HG03457 (cell line): ENCODE measurements around the gene DLGAP4.

ENCODE experiments used
- ATAC-seq: cut with Tn5 transposase; IDR thresholded peaks from one replicate; pipeline ENCODE4 v1.9.1; 2021; ENCODE audit warnings: moderate number of reproducible peaks; ENCODE audit not compliant: unreplicated experiment

DLGAP4 gene

DNA sequence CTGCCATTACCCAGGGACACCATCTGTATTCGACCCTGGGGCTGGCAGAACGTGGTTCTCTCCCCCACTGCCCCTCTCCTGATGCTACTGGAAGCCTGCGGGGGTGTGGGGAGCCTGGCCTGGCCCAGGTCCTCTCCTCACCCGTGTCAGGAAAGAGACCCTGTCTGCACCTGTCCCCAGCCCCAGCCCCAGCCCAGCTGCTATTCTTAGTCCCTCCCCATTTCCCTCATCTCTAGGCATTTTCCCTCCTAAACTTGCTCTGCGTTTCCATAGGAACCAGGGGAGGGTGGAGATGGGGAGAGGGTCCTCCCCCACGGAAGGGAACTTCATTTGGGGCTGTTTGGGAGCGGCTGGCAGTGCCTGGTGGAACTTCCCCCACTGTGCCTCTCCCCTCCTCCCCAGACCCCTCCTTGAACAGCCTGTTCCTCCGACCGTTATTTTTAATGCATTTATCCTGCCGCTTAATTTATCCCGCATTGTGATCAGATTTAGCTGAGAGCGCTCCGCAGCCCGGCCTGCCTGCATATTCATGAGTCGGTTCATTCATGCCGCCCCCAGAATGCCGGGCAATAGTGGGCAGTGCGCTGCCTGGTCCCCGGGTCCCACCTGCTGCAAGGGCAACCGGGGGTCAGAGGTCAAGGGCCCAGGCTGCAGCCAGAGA lies 31.8 kb upstream of the DLGAP4 start:
- no peak for ATAC-seq

DNA sequence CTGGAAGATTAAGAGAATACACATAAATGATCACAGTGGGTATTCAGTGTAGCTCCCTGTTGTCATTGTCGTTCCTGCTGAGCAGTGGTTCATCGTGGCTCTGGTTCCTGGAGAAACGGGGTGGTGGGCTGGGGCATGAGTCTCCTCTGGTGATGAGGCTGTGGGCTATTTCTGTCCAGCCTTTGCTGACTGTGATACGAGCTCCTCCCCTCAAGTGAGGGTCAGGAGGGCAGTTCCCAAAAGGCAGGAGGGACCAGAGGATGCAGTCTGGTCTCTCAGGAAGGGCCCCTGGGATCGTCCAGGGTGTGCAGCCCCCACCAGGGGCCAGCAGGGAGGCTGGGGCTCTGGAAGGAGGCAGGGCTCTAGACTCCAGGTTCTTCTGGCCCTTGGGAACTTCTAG lies 31.1 kb upstream of the DLGAP4 start:
- no peak for ATAC-seq

DNA sequence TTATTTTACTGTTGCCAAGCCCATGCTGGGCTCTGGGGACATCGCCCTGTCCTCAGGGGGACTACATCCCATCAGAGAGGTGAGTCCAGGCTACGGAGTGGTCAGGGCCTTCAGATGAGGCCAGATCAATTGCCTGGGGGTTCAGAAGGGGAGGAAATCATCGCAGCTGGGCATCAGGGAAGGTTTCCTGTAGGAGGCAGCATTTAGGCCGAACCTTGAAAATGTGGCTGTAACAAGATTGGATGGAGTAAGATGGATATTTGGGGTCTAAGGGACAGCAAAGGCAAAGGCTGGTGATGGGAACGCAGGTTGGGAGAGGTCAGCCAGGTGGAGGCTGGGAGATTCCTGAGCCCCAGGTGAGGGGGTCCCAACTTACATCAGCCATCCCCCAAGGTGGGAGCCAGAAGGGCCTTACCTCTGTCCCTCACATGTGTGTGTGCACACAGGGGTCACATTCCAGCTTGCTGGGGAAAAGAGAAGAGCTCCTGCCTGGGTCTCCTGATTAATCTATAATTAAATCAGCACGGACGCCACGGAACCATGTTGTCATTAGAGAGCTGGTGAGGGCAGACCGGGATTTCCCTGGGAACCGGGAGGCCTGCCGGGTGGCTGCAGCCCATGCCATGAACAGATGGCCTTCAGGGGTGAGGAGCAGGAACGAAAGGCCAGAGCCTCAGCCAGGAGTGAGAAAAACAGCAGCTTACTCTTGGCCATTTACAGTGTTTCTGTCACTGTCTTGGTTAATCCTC lies 30.5 kb upstream of the DLGAP4 start:
- no peak for ATAC-seq

DNA sequence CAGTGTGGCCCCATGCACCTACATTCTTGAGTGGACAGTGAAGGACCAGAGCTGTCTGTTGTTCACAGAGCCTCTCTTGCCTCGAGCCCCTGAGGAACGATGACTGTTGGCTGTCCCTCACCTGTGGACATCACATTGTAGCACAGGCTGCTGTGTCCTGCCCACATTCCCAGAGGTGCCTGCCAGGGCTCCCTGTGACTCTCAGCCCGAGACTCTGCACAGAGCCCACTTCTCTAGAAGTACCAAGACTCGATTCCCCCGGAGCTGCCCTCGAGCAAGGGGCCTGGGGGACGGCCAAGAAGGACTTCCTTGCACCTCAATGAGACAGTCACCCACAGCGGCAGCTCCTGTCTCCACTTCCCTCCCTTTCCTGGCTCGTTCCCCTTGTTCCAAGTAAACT lies 28.6 kb upstream of the DLGAP4 start:
- ATAC-seq: no peak

DNA sequence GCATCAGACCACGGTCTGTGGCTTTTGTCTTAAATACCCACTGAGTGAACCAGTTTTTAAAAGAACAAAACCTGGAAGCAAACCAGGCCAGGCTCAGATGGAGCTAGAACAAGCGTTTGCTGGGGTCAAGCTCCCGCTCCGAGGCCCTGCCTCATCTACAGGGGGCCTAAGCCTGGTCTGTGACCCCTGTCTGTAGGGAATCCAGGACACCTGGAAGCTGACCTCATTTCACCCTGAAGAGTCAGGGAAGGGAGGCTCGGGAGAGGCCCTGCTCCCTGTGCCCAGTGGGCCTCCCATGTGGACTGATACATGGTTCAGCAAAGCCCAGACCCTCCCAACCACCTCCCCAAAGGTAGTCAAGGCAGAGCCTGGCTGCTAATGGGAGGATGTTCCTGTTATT lies 26.8 kb upstream of the DLGAP4 start:
- ATAC-seq: no peak

DNA sequence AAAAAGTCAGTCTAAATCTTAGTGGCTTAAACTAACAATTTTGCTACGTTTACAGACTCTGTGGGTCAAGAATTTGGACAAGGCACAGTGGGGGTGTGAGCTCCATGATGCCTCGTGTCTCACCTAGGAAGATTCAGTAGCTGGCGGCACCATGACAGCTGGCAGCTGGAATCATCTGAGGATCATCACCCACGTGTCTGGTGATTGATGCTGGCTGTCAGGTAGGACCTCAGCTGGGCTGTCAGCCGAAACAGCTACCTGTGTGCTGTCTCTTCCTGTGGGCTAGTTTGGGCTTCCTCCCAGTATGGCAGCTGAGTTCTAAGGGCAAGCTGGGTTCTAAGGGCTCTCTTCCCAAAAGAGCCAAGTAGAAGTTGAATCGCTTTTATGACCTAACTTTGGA lies 26.4 kb upstream of the DLGAP4 start:
- no peak for ATAC-seq

DNA sequence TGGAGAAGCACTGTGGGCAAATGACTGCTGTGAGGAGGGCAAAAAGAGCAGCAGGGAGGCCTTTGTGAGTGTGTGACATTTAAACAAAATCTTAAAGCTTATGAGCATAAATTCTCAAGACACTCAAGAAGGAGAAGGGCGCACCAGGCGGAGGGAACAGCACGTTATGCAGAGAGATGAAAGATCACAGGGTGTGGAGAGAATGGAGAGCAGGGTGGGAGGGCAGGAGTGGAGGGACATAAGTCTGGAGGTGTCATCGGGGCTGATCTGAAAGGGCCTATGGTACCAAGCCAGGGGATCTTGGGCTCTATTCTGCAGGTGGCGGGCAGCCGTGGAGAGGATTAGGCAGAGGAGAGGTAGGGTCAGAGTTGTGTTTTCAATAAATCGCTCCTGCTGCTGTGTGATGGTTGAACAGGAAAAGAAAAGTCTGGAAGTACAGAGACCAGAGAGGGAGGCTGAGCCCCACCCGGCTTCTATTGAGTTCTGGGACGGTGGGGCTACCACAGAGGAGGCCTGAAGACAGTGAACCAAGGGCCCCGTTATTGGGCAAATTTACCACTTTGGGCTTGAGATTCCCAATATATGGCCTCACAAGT lies 24.3 kb upstream of the DLGAP4 start:
- no peak for ATAC-seq

DNA sequence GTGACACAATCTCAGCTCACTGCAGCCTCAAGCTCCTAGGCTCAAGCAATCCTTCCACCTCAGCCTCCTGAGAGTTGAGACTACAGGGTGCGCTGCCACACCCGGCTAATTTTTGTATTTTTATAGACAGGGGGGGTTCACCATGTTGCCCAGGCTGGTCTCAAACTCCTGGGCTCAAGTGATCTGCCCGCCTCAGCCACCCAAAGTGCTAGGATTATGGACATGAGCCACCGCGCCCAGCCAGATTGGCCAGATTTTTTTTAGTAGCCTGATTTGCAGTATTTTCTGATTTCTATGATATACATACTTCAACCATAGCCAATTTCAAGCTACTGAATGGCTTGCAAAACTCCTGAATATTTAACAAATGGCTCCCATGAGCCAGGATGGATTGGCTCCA lies 21.4 kb upstream of the DLGAP4 start:
- no peak for ATAC-seq

DNA sequence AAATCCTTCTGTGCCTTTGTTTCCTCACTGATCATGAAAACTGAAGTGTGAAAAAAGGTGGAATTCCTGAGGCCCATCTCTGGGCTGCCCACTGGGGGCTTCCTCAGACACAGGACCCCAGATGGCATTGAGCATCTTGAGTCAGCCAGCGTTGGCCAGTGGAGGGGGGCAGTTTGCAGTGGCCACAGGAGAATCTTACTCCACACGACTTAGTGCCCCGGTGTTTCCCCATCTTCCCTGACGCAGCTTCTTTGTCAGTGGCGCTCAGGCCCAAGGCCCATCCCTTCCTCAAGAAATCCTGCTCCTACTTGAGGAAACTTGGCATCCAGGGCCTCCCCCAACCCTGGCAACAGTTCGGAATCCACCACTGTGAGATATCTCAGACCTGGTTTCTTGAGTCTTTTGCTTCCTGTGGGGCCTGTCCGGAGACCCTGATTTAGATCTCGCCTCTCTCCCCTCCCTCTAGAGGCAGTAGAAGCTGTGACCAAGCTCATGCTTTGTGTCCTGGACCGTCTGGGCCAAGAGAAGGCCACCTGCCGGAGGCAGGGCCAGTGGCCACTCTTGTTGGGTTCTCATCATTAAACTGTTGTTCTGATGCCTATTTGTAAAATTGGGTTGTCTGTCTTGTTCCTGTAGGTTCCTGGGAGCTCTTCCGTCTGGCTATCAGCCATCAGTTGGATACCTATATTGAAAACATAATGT lies 20.2 kb upstream of the DLGAP4 start:
- ATAC-seq: no peak

DNA sequence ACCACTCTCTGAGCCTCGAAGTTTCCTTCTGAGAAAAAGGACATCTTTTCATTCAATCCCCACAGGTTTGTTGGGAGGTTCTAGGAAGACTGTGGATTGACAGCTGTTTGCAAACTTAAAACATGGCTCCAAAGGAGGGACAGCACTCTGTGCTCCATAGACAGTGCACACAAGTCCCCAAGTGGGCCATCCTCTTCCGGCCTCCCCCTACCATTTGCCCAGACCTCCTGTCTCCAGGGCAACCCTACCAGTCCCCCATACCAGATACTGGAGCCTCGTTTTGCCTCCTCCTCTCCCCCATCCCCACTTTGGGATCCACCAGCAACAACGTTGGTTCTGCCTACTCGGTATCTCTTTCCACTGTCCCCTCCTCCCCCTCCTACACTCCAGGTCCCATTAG lies 8.5 kb upstream of the DLGAP4 start:
- ATAC-seq: no peak

DNA sequence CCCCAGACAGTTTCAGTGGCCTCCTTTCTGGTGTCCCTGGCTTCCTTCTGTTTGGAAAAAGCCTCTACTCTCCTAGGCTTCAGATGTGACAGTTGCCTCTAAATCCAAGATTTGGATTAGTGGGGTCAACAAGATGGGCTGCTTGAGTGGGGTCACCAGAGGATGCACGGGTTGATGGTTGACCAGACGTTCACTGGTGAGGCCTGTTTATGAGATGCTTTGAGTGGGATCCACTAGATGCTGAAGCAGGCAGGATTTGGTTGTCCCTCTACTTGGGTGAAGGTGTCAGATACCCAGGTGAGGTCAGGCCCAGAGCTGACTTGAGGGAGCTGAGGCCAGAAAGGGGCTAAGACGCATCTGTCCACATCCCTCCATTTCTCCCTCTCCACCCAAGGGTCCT lies 8.1 kb upstream of the DLGAP4 start:
- no peak for ATAC-seq

DNA sequence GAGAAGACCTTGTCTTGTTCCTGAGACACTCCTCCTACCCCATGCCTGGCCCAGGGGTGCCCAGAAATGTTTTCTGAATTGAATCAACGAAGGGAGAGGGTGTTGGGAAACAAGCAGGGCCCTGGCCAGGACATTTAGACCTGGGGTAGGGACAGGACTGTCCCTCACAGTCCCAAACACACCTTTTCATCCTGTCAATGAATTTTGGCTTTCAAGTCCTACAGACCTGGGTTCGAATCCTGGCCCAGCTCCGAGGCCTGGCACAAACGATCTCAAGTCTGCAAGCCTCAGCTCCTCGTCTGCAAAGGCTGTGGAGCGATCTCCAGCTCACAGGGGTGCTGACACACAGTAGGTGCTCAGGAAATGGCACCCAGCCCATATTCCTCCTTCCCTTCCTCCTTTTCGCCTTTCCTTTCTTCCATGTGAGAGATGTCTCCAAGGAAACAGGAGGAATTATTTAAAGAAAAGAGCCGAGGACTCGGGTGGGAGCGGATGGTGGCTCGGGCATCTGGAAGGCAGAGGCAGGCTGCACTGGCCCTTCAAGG lies 7.3 kb upstream of the DLGAP4 start:
- no peak for ATAC-seq

DNA sequence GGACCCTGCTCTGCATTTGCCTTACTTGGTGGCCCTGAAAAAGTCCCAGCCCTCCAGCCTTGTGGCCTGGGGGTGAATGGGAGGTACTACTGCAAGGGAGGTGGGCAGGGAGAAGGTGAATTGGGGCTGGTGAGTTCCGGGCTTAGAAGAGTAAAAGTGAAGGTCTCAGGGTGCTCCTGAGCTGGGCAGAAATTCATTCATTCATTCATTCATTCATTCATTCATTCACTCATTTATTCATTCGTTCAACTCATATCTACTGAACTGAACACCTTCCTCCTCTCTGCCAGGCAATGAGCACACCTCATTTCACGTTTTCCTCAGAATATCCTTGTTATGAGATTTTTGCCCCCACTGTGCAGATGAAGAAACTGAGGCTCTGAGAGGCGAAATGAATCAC lies 6.7 kb upstream of the DLGAP4 start:
- ATAC-seq: no peak

DNA sequence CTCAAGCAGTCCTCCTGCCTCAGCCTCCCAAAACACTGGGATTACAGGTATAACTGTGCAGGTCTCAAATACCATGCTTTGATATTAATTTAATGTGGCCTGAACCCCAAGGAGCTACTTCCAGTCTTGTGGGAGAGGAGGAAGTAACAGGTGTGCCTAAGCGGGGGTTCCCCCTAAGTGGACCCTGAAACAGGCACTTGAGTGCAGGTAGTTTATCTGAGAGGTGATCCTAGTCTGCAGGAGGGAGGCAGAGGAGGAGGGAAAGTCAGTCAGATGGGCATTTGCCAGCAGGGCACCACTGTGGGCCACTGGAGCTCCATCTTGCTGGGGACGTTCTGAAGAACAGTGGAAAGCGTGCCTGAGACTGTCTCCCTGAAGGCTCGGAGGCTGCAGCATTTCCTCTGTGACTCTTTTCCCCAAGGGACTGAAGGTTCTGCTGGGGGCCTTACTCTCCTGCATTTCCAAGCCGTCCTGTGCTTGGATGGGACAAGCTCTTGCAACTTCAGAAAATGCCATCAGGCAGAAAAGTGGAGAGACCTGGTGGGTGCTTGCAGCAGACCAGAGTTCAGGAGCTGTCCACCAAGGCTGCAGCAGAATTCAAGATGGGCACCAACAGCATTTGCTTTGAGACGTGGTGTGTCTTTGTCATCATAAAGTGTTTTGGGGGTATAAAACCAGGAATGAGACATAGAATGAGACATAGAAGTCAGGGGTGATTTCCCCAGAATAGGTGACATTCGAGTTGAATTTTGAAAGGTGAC lies 4.6 kb upstream of the DLGAP4 start:
- no peak for ATAC-seq

DNA sequence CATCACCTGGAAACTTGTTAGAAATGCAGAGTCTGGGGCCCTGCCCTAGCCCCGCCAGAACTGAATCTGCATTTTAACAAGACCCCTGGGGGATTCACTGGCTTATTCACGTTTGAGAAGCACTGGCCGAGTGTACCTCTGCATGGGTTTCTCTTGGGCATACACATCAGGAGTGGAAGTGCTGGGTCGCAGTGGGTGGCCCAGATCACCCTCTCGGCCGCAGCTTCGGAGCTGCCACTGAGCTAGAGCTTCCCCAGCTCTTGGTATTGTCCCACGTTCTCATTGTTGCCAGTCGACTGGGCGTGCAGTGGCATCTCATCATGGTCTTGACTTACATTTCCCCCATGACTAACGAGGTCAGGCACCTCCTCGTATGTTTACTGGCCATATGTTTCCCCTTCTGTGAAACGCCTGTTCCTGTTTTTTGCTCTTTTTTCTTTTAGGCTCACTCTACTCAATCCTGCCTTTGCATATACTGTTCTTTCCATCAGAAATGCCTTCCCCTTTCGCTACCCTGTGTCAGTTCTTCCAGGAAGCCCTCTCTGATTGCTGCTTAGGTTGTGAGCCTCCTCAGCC lies 3.0 kb upstream of the DLGAP4 start:
- no peak for ATAC-seq

DNA sequence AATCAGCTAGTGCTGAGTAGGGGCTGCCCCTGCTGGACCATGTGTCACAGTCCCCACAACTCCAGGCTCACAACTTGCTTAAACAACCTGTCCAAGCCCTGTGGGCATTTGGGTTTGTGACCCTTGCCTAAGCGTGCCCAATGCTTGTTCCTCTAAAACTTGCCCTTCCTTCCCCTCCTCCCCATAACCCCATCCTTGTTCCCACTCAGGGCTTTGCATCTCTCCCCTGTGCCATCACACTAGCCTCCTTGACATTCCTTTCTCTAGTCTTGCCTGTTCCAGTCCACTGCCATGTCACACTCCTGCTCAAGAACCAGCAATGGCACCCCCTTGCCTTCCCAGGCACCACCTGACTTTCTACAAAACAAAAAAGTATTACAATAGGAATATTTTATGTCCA lies 2.3 kb upstream of the DLGAP4 start:
- no peak for ATAC-seq

DNA sequence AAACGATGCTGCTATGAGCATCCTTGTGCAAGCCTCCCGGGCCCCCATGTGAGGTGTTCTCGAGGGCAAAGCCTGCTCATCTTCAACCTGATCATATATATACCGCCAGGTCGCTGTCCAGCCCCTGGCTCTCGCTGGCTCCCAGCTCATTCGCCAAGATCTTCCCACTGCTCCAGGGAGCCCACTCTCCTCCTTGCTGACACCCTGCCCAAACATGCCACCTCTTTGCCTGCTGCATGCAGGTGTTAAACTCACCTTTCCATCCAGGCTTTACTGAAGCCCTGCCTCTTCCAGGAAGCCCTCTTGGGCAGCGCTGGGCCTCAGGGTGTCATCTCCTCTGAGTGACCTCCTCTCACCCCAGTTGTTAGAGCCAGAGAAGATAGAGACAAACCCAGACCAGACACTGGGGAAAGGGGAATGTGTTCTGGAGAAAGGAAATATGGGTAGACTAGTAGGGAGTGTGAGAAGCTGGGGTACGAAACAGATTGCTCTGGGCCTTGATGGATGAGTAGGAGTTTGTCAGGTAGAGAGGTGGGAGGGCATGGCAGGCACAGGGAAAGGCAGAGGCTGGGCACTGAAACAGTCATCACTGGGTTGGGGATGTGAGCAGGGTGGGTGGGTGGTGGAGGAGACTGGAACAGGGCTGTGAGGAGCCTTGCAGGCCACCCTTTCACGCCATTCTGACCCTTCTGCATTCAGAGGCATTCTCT lies 1.2 kb upstream of the DLGAP4 start:
- ATAC-seq: no peak

DNA sequence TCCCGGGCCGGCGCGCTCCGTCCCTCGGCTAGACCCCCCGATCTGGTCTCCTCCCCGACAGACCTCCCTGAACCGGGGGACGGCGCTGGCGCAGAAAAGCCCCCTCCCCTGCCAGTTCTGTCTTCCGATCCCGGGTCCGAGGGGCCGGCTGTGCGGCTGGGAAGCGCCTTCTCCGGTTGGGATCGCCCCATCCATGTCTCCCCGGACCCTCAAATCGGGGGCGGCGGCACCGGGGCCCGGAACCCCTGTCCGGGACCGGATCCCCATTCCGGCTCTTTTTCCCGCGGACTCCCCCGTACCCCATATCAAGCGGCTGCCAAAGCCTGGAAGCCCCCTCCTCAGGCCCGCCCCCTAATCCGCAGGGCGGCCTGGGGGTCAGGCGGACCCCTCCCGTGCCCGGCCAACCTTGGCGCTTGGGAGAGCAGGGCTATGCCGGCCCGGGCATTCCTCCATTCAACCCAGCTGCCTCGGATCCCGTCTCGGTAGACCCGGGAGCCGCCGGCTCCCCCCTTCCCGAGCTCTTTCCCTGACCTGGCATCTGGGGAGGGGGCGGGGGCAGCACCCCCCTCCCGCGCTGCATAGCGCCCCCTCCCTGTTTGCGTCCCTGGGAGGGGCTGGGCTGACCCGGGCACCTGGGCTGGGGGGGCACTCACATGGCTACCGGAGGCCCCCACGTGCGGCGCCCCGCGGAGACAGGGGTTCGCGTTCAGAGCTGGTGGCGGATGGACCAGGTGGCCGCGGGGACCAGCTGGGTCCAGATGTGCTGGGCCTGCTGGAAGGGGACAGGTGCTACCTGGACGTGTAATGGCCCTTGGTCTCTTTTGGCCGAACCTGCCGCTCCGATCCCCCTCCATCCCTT lies 643 bp downstream of the DLGAP4 start:
- no peak for ATAC-seq
